K562 (cell line): ENCODE results near the gene MED19. TPM values are rescaled to one million over a fixed set of nuclear protein-coding genes. Genes with fewer than 3 reads are reported as not detected.
"Not testable (repeated sequence)": the region's sequence is repeated elsewhere in the genome, so short reads cannot be mapped to it uniquely, and the experiment has no call there.

Experiments used
- ATAC-seq: fragments of 200-7000 bp; cut with Tn5 transposase; 3 replicates; pipeline ENCODE4 v1.9.1; 2020; ENCODE audit warnings: moderate library complexity
- BruUV-seq: library from RNA; stranded (reverse); fragments of 400-500 nt; replicated peaks from 2 replicates; lab custom pipeline; 2021; lab: Mats Ljungman, UMichigan
- CTCF ChIA-PET: fragments of 300-600 bp; formaldehyde crosslinking; extraction: SDS; loops from one replicate; lab custom pipeline; 2021; ENCODE audit warnings: low intra/inter-chr PET ratio; lab: Yijun Ruan, JAX
- POLR2A ChIA-PET: fragments of 300-600, 350-650 bp; sonication (Branson Sonifier 250); formaldehyde crosslinking; extraction: SDS; loops from one replicate; lab custom pipeline; 2021; ENCODE audit warnings: antibody characterized with exemption, inconsistent platforms; lab: Yijun Ruan, JAX
- DNase-seq, 4 experiments: peaks; one replicate each; pipeline versions ENCODE4 v3.0.0 to v3.0.0-alpha.2; 2011 to 2018; ENCODE audit warnings: low spot score in 3 of 4, mixed read lengths in 3 of 4; ENCODE audit errors: extremely low read depth in 1 of 4
- FAIRE-seq: peaks from 2 replicates; lab custom pipeline; 2011; peaks lifted over from hg19 to GRCh38; lab: Jason Lieb, UNC
- H2AFZ ChIP-seq: 2 replicates; pipeline ENCODE4 v1.6.0; 2011; ENCODE audit warnings: low read depth, low read length, control low read depth, inconsistent platforms
- H3K27ac ChIP-seq: fragments of 200-600 bp; 3 replicates; pipeline ENCODE4 v1.8.0; 2011; ENCODE audit warnings: low read depth, mild to moderate bottlenecking, control low read depth, inconsistent platforms, low read length, moderate library complexity, mixed read lengths; ENCODE audit errors: extremely low read depth
- H3K27me3 ChIP-seq, 2 experiments: fragments of 300-600 bp in 1 of 2; 2 replicates in 1 of 2; 3 replicates in 1 of 2; pipeline versions ENCODE4 v1.6.0 to v1.8.0; 2011; ENCODE audit warnings: inconsistent platforms in 2 of 2, low read length in 2 of 2, mild to moderate bottlenecking in 1 of 2, mixed read lengths in 1 of 2, moderate library complexity in 1 of 2; ENCODE audit not compliant: control insufficient read depth in 2 of 2, insufficient read depth in 2 of 2
- H3K36me3 ChIP-seq: fragments of 300-600 bp; 3 replicates; pipeline ENCODE4 v1.8.0; 2011; ENCODE audit warnings: mild to moderate bottlenecking, low read length, inconsistent platforms; ENCODE audit not compliant: control insufficient read depth, insufficient read depth
- H3K4me1 ChIP-seq, 2 experiments: fragments of 200-600 bp in 1 of 2; replicated peaks in 1 of 2; 2 replicates in 1 of 2; 3 replicates in 1 of 2; pipeline versions ENCODE4 v1.5.1 to v1.8.0; 2011; ENCODE audit warnings: inconsistent platforms in 2 of 2, low read length in 2 of 2, mild to moderate bottlenecking in 1 of 2, mixed read lengths in 1 of 2, moderate library complexity in 1 of 2; ENCODE audit not compliant: control insufficient read depth in 2 of 2, insufficient read depth in 2 of 2
- H3K4me2 ChIP-seq: 2 replicates; pipeline ENCODE4 v1.6.1; 2011; ENCODE audit warnings: low read length, control low read depth, inconsistent platforms, mixed read lengths; ENCODE audit not compliant: insufficient read depth
- H3K4me3 ChIP-seq: fragments of 200-600 bp; sonication (generic), shearing (Covaris generic); 2 replicates; pipeline ENCODE4 v1.5.1; 2016; ENCODE audit warnings: control low read depth, inconsistent platforms
- H3K79me2 ChIP-seq: fragments of 200-600 bp; 3 replicates; pipeline ENCODE4 v1.8.0; 2011; ENCODE audit warnings: low read length, inconsistent platforms; ENCODE audit not compliant: control insufficient read depth, insufficient read depth
- H3K9ac ChIP-seq, 2 experiments: 2 replicates each; pipeline versions ENCODE4 v1.6.0 to v1.6.1; 2011; ENCODE audit warnings: low read depth in 2 of 2, low read length in 2 of 2, control low read depth in 1 of 2, inconsistent platforms in 1 of 2, mild to moderate bottlenecking in 1 of 2, mixed read lengths in 1 of 2; ENCODE audit not compliant: insufficient read depth in 1 of 2
- H3K9me1 ChIP-seq: one replicate; pipeline ENCODE4 v1.6.0; 2011; ENCODE audit warnings: inconsistent platforms, mild to moderate bottlenecking, low read length, moderate library complexity; ENCODE audit not compliant: control insufficient read depth, insufficient read depth
- H3K9me3 ChIP-seq: replicated peaks from 2 replicates; pipeline ENCODE4 v1.5.1; 2011; ENCODE audit warnings: low read depth, low read length, inconsistent platforms; ENCODE audit not compliant: control insufficient read depth, insufficient read depth
- H4K20me1 ChIP-seq: replicated peaks from 2 replicates; pipeline ENCODE4 v1.6.1; 2011; ENCODE audit warnings: low read length, inconsistent platforms, mixed read lengths; ENCODE audit not compliant: control insufficient read depth, insufficient read depth
- ASH1L ChIP-seq: fragments of 450-650 bp; IDR thresholded peaks from 2 replicates; pipeline ENCODE4 v1.6.1; 2018; ENCODE audit warnings: borderline replicate concordance, mild to moderate bottlenecking, low read depth; ENCODE audit not compliant: partially characterized antibody
- DACH1 ChIP-seq: fragments of 450-650 bp; IDR thresholded peaks from 2 replicates; pipeline ENCODE4 v1.6.1; 2018; ENCODE audit not compliant: partially characterized antibody
- HMBOX1 ChIP-seq: sonication (generic); IDR thresholded peaks from 2 replicates; pipeline ENCODE4 v1.6.1; 2016
- NFE2L1 ChIP-seq: fragments of 450-650 bp; IDR thresholded peaks from 2 replicates; pipeline ENCODE4 v1.6.1; 2016; ENCODE audit warnings: missing genetic modification characterization, low read depth, mild to moderate bottlenecking, missing compliant biosample characterization, moderate library complexity, borderline replicate concordance
- PHF8 ChIP-seq: fragments of 200-600 bp; sonication (generic); IDR thresholded peaks from 2 replicates; pipeline ENCODE4 v1.6.1; 2012; ENCODE audit warnings: mixed run types, mild to moderate bottlenecking, inconsistent platforms, low read length, moderate library complexity, borderline replicate concordance
- POLR3G ChIP-seq: IDR thresholded peaks from 2 replicates; pipeline ENCODE4 v1.6.1; 2011; ENCODE audit not compliant: insufficient read length, insufficient replicate concordance; ENCODE audit errors: extremely low read depth
- SIN3B ChIP-seq: fragments of 450-650 bp; IDR thresholded peaks from 2 replicates; pipeline ENCODE4 v1.6.1; 2017; ENCODE audit warnings: low read depth, mild to moderate bottlenecking, moderate library complexity
- SPI1 ChIP-seq: IDR thresholded peaks from 2 replicates; pipeline ENCODE4 v1.6.1; 2011; ENCODE audit warnings: low read depth, low read length, control low read depth, borderline replicate concordance
- SRSF1 ChIP-seq: fragments of 200-400 bp; formaldehyde crosslinking; IDR thresholded peaks from 2 replicates; pipeline ENCODE4 v1.6.1; 2017; ENCODE audit warnings: mild to moderate bottlenecking, low read depth, low read length, moderate library complexity
- TCFL5 ChIP-seq: fragments of 250-450 bp; sonication (Bioruptor Pico); conservative IDR thresholded peaks from 2 replicates; pipeline ENCODE4 v1.6.1; 2021; ENCODE audit warnings: mild to moderate bottlenecking, moderate library complexity, matching md5 sums
- YBX1 ChIP-seq: fragments of 450-650 bp; IDR thresholded peaks from 2 replicates; pipeline ENCODE4 v1.7.1; 2016; ENCODE audit warnings: mild to moderate bottlenecking
- ZBTB33 ChIP-seq: sonication (generic); formaldehyde crosslinking; IDR thresholded peaks from 2 replicates; pipeline ENCODE4 v1.8.1; 2023; ENCODE audit warnings: mild to moderate bottlenecking, missing genetic modification reagents
- ZEB2 ChIP-seq: fragments of 450-650 bp; IDR thresholded peaks from 2 replicates; pipeline ENCODE4 v1.6.1; 2016
- ZNF143 ChIP-seq: sonication (generic); formaldehyde crosslinking; IDR thresholded peaks from 2 replicates; pipeline ENCODE4 v1.9.0; 2022; ENCODE audit warnings: mild to moderate bottlenecking, missing genetic modification reagents
- ZNF699 ChIP-seq: fragments of 250-450 bp; sonication (Bioruptor Pico); IDR thresholded peaks from 2 replicates; pipeline ENCODE4 v1.8.0; 2021; ENCODE audit warnings: mild to moderate bottlenecking, moderate library complexity; ENCODE audit not compliant: insufficient replicate concordance
- WGBS: fragments of 100-300 bp; shearing (Covaris generic); methylation state at CpG from one replicate; pipeline ENCODE4 v1.1.6; 2016; ENCODE audit warnings: low coverage, mixed read lengths; ENCODE audit not compliant: insufficient coverage; ENCODE audit errors: missing lambda C conversion rate; 5-methylcytosine and 5-hydroxymethylcytosine counted together
- in situ Hi-C: fragments of 300-500 bp; cut with MboI; formaldehyde crosslinking; loops from 4 replicates; pipeline ENCODE4 v1.15.0; 2018; ENCODE audit warnings: inconsistent platforms, mixed read lengths
- intact Hi-C: fragments of 100-400 bp; cut with micrococcal nuclease; formaldehyde crosslinking; loops from 2 replicates; pipeline ENCODE4 v1.14.2; 2022
- polyA plus RNA-seq, 8 experiments: library from polyadenylated mRNA; depleted of rRNA in 4 of 8; stranded (reverse) in 5 of 8; unstranded in 3 of 8; fragments of >200 nt; fragmentation: Nextera tagmentation in 2 of 8; fragmentation: Illumina TruSeq in 1 of 8; extraction: Ambion mirVana in 2 of 8; extraction: Trizol in 1 of 8; gene quantifications; 2 replicates each; pipeline versions ENCODE4 v1.2.1 to v1.2.3, GENCODE V29; 2011 to 2014; ENCODE audit warnings: inconsistent platforms in 1 of 8, missing spikeins in 1 of 8
- total RNA-seq, 7 experiments: library from RNA; depleted of rRNA in 6 of 7; stranded (reverse); fragments of >200 nt in 6 of 7; fragmentation: Illumina TruSeq in 2 of 7; extraction: Trizol in 2 of 7; gene quantifications; 2 replicates each; pipeline versions ENCODE4 v1.2.1 to v1.2.3, GENCODE V29; 2011 to 2021; ENCODE audit warnings: low replicate concordance in 1 of 7

MED19 gene
- total and polyA plus RNA-seq, 9 of the 15 experiments (the other 6 are each of a cell fraction or from before 2014, with no cell fraction given) = 7.3 to 23.5 (median 15.0) TPM

GRCh38 chr11:57727185-57727584 lies 15.2 kb upstream of the MED19 start:
- no peaks in the 10 kb centered on the region for H3K27me3 ChIP-seq
- no peak overlapping the region for H3K4me2 ChIP-seq
- H3K9me1 ChIP-seq = no peaks in the 10 kb centered on the region
- no peaks in the 10 kb centered on the region for H4K20me1 ChIP-seq
- ATAC-seq (0 out of 3 replicates have a peak, but pooled peaks have one; percentile 12), FAIRE-seq (no peak), DNase-seq (no peak)
- no peaks in the 10 kb centered on the region; a peak in 1 of 5 replicates for H3K4me1 ChIP-seq
- TF ChIP-seq HMBOX1 (no peak), NFE2L1 (tag) (no peak), ZEB2 (no peak), SRSF1 (no peak), SIN3B (no peak), YBX1 (no peak), ZNF699 (CRISPR knock-in tag) (no peak), POLR3G (no peak), ZBTB33 (CRISPR knock-in tag) (no peak), SPI1 (no peak), DACH1 (no peak), ZNF143 (no peak), ASH1L (no peak), PHF8 (no peak), TCFL5 (CRISPR knock-in tag) (no peak)
- H3K79me2 ChIP-seq = peaks cover 91% of the 10 kb centered on the region
- H3K27ac ChIP-seq = no peak overlapping the region
- no TSS peak for BruUV-seq
- WGBS = 54% methylated on average over 2 of the region's 2 CpGs
- H2AFZ ChIP-seq = no peak overlapping the region
- ChIA-PET CTCF (no interaction called here), POLR2A (interaction anchor here (0.9 to 8.4 kb wide), 5 partner anchors 8 to 60 kb away, joined by 3 to 53 read pairs (median 3); partner anchors contain the start of genes MED19, SELENOH and TMX2)
- peaks cover 53% of the 10 kb centered on the region; the same call in 2 of the 3 replicates for H3K36me3 ChIP-seq
- no peak overlapping the region for H3K4me3 ChIP-seq
- H3K9ac ChIP-seq = no peak overlapping the region
- in situ Hi-C loops = no loop called here
- intact Hi-C loops = no loop called here
- no peaks in the 10 kb centered on the region for H3K9me3 ChIP-seq

GRCh38 chr11:57716726-57717125 lies 4.7 kb upstream of the MED19 start:
- intact Hi-C loops, BruUV-seq, POLR2A ChIA-PET, FAIRE-seq, in situ Hi-C loops, H3K27ac ChIP-seq, DNase-seq, H3K9me1 ChIP-seq, H3K4me3 ChIP-seq, H3K27me3 ChIP-seq, H3K4me1 ChIP-seq, CTCF ChIA-PET, H3K9ac ChIP-seq, ATAC-seq, H2AFZ ChIP-seq, H4K20me1 ChIP-seq, H3K4me2 ChIP-seq, H3K9me3 ChIP-seq: not testable (repeated sequence)
- Histone ChIP-seq H3K79me2 (peaks cover 78% of the 10 kb centered on the region), H3K36me3 (peaks cover 52% of the 10 kb centered on the region; the same call in 1 of the 3 replicates)
- WGBS = 100% methylated on average over 1 of the region's 34 CpGs
